DMS53 treated with DMSO at 0.1 percent for 48 hours (cell line): Measurements from ENCODE around the gene C17orf58.
"Not testable (repeated sequence)": the region's sequence is repeated elsewhere in the genome, so short reads cannot be mapped to it uniquely, and the experiment has no call there.

ENCODE experiments used
- DNase-seq: peaks from one replicate; lab custom pipeline; 2025; ENCODE audit not compliant: unreplicated experiment; lab: John Stamatoyannopoulos, UW

The C17orf58 gene

DNA sequence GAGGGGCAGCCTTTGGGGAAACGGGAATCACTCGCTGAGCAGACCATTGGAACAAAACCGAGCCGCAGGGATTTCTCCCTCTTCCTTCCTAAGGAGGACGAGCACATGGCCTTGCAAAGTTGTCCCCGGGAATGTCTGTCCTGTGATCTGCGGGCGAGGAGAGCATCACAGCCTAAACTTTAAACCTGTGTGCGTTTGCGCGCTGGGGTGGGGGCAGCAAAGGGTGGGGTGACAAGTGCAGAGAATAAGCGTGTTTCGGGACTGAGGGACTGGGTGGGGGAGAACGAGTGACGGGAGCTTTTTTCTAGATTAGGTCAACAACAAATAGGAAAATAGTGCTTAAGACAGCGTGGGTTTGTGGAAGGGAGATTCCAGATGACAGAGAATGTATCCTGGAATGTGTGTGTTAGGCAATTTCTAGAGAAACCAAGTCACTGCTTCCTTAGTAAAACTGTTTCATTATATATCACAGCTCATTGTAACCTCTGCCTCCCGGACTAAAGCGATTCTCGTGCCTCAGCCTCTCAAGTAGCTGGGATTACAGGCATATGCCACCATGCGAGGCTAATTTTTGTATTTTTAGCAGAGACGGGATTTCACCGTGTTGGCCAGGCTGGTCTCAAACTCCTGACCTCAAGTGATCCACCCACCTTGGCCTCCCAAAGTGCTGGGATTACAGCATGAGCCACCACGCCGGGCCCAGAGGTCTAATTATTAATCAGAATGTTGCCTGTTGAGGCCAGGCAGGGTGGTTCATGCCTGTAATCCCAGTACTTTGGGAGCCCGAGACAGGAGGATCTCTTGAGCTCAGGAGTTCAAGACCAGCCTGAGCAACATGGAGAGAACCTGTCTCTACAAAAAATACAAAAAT lies at the start of gene C17orf58:
Gene C17orf58, minus strand, starts transcription at position 169 of the 871 bp plus-strand sequence. CDS start 271 bp downstream, outside the sequence.
- DNase-seq: not testable (repeated sequence)

DNA sequence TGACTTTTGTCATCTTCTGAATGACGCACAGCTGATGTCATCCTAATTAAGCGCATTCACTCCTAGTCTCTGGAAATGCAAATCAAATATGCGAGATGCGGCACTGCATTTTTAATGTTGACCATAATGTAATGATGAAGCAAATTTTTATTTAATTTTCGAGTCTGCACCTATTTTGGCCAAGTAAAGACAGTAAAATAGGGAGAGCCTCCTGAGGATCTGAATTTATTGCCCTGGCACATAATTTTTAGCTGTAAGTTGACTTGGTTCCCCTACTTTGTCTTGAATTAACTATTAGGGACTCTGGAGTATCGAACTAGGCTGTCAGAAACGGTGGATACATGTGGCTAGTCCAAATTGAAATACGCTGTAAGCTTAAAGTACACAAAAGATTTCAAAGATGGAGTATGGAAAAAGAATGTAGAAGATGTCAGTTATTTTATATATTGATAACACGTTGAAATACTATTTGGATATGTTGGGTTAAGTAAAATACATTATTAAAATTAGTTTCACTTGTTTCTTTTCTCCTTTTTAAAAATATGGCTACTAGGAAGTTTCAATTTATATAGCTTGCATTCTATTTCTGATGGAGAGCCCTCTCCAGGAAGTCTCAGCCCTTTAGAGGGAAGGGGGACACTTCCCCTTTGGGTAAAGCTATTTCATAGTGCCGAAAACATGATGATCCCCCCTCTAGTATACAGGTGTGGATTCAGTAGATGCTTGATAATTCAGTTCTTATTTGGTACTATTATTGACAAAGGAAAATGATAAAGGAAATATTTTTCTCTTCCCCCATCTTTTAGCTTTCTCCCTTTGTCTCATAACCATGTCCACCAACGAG lies 40.3 kb upstream of the C17orf58 start:
- no peak for DNase-seq

DNA sequence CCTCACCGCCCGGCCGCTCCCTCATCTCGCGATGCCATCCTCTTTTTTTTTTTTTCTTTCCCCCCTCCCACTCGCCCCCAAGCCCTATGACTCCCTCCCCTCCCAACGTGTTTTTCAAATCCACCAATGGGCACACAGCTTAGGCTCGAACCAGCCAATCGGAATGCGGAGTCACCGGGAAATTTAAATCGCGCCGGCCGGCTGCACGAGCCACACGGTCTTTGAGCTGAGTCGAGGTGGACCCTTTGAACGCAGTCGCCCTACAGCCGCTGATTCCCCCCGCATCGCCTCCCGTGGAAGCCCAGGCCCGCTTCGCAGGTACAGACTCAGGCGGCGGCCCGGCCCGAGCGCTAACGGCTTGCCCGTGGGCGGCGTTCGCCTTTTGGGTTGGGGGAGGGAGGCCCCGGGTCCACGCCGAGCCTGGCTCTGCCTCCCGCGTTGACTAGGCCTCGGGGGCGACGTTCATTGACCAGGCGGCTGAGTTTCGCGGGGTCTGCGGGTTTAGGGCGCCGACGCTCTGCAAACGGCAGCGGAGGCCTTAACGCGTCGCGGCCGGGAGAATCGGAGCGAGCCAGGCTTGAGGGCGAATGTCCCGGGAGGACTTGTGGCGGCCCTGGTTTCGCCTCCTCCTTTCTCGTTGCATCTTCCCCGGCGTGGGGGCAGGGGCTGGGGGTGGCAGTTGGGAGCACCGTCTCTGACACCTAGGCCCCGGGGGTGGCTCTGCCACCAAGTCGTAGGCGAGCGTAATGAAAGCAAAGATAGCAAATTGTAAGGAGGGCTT lies 39.4 kb upstream of the C17orf58 start, which contains the start of gene KPNA2:
Gene KPNA2, plus strand, starts transcription at position 213 of the 781 bp plus-strand sequence. CDS start 1,398 bp downstream, outside the sequence.
- DNase-seq: peak; percentile 98

DNA sequence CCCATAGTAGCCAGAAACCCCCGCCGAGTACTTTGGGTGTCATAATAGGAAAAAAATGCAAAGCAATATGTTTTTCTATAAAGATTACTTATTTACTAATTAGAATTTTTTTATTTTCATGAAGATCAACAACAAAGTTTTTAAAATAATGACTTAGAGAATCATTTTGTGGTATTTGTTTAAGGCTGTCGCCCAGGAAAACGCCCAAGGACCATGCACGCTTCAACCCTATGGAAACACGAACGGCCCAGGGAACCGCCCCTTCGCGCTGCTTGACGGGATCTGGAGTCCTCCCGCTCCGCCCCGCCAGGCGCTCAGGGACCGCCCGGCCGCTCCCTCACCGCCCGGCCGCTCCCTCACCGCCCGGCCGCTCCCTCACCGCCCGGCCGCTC lies 38.9 kb upstream of the C17orf58 start:
- DNase-seq: peak; percentile 98

DNA sequence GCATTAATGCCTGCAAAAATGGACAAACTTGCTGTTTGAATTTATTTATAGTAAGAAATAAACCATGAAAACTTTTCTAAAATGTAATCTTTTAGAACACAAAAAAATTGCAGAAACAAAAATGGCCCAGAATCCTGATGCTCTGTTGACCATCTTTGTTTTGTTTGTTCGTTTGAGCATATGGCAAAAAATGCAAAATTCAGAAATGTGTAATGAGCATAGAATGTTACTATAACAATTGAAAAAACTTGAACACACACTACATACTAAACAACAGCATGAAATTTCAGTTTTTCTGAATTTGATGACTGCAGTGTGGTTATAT lies 38.1 kb upstream of the C17orf58 start:
- no peak for DNase-seq

DNA sequence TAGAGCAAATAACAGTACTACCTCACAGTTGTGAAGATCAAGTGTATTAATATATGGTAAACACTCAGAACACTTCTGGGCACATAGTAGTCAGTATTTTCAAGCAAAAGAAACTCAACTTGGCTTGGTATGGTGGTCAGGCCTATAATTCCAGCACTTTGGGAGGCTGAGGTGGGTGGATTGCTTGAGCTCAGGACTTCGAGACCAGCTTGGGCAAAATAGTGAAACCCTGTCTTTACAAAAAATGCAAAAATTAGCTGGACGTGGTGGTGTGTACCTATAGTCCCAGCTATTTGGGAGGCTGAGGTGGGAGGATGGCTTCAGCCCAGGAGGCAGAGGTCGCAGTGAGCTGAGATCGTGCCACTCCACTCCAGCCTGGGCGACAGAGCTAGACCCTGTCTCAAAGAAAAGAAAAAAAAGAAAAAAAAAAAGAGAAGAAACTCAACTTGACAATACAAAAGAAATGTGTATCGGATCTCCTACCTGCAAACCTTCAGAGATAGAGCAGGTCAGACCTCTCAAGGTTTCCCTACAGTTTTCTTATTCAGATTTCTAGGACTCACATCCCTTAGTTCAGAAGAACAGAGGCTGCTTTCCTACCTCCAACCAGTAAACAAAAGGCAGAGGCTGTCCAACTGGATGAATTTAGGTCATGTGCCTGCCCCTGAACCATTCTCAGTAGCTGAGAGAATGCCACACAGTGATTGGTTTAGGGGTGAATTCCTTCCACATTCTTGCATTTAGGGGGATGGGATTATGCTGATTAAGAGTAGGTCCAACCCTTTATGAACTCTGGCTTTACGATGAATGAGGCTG lies 37.6 kb upstream of the C17orf58 start:
- peak; percentile 13 for DNase-seq

DNA sequence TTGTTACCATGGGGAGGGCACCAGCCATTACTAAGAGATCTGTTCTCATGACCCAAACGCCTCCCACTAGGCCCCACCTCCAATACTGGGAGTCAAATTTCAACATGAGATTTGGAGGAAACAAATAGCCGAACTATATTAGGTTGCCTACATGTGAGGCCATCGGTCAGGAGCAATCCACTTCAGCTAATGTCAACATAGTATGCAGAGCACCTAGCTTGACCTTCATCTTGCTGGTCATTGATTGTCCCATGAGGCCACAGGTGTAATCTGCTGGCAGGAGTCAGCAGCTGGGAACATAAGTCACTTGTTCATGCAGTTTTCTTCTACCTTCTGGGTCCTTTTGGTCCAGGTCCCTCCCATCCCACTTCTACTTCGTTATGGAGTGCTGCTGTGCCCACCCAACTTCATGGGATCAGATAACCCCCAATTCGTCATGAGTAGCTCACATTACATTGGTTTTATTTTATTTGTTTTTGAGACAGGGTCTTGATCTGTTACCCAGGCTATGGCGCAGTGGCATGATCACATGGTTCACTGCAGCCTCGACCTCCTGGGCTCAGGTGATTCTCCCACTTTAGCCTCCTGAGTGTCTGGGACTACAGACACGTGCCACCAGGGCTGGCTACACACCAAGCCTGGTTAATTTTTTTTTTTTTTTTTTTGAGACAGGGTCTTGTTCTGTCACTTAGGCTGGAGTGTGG lies 33.4 kb upstream of the C17orf58 start:
- DNase-seq: peak; percentile 41

DNA sequence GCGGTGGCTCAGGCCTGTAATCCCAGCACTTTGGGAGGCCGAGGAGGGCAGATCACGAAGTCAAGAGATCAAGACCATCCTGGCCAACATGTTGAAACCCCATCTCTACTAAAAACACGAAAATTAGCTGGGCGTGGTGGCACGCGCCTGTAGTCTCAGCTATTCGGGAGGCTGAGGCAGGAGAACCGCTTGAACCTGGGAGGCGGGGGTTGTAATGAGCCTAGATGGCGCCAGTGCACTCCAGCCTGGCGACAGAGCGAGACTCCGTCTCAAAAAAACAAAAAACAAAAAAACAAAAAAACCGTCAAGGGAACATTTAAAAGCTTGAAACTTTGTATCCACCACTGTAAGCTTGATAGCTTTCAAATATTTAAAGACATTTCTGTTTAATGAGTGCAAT lies 26.3 kb upstream of the C17orf58 start:
- DNase-seq: not testable (repeated sequence)

DNA sequence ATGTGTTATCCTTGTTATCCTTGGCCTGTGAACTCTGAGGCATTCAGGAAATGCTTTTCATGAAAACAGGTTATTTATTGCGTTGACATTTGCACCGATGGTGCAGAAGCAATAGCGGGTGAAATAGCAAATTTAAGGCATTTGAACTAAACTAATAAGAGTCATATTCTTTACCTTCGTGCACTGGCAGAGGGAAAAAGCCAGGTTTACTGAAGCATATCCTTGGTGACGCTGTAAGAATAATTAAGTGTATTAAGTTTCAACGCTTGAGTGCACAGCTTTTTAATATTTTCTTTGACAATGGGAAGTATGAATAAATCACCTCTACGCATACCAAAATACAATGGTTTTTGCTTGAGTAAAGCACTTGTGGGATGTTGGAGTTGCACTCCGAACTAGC lies 25.7 kb upstream of the C17orf58 start:
- DNase-seq: no peak

DNA sequence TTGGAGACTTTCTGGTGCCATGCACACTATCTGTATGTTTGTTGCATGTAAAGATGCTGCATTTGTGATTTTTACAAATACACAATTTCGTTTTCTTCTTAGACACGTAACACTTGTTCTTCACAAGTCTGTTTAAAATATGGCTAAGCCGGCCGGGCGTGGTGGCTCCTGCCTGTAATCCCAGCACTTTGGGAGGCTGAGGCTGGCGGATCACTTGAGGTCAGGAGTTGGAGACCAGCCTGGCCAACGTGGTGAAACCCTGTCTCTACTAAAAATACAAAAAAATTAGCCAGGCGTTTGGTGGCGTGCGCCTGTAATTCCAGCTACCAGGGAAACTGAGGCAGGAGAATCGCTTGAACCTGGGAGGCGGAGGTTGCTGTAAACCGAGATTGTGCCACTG lies 24.5 kb upstream of the C17orf58 start:
- not testable (repeated sequence) for DNase-seq

DNA sequence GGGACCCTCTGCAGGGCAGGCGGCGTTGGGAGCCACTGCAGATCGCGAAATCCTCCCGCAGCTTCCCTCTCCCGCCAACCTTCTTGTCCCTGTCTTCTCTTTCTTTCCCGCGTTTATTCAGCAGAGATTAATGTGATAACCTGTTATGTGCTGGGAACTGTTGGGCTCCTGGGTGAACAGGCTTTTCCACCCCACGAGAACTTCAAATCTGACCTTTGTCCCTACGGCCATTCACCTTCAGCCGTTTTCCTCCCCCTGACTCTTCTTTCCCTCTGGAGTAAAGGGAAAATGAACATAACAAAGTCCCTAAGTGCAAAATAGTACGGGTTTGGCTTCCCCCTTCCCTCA lies 24.1 kb upstream of the C17orf58 start:
- peak; percentile 58 for DNase-seq

DNA sequence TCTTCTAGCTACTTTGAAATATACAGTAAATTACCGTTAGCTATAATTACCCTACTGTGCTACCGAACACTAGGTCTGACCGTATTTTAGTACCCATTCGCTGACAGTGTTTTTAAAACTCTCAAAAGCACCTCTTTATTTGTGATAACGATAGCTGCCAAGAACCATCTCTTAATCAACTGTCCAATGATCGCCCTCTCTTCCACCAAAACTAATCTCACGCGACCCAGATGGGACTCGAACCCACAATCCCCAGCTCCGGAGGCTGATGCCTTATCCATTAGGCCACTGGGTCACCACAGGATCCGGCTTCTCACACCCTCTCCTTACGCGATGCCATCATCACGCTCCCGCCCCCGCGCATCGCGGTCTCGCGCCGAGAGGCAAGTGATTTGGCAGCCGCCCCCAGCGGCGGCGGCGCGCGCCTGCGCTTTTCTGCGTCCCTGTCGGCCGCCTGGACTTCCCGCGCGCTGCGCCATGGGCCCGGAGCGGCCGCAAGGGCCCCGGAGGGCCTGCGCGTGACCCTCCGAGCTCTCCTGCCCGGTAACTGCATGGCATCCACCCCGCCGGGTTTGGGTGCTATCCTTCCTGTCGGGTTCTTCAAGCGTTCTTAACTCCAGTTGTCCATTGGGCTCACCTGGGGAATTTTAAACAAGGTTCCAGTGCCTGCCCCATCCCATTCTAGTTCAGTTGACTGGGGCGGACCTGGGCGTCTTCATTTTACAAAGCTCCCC lies 23.6 kb upstream of the C17orf58 start:
- peak; percentile 87 for DNase-seq

DNA sequence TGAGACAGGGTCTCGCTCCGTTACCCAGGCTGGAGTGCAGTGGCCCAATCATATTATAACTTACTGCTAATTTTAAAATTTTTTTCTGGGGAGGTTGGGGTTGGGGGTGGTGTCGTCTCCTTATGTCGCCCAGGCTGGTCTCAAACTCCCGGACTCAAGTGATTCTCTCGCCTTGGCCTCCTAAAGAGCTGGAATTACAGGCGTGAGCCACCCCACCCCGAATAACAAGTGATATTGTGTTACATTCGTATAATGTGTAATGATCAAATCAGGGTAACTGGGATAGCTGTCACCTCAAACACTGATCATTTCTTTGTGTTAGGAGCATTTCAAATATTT lies 23.0 kb upstream of the C17orf58 start:
- DNase-seq: no peak

DNA sequence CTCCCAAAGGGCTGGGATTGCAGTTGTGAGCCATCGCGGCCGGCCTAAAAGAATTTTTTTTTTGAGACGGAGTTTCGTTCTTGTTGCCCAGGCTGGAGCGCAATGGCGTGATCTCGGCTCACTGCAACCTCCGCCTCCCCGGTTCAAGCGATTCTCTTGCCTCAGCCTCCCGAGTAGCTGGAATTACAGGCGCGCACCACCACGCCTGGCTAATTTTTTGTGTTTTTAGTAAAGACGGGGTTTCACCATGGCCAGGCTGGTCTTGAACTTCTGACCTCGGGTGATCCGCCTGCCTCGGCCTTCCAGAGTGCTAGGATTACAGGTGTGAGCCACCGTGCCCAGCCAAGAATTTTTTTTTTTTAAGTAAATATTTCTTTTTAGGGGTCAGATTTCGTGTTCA lies 22.2 kb upstream of the C17orf58 start:
- DNase-seq: not testable (repeated sequence)

DNA sequence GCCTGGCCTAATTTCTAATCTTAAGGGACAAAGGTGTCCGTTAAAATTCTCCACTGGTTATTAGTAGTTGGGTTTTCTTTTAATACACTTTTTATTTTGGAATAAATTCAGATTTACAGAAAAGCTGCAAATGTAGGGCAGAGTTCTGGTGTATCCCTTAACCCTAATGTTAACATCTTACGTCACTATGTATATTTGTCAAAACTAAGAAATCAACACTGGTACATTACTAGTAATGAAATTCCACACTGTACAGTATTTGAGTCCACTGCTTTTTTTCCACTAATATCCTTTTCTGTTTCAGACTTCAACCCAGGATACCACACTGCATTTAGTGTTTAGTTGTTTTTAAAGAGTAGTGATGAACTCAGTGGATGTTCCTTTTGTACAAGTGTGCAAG lies 20.6 kb upstream of the C17orf58 start:
- no peak for DNase-seq

DNA sequence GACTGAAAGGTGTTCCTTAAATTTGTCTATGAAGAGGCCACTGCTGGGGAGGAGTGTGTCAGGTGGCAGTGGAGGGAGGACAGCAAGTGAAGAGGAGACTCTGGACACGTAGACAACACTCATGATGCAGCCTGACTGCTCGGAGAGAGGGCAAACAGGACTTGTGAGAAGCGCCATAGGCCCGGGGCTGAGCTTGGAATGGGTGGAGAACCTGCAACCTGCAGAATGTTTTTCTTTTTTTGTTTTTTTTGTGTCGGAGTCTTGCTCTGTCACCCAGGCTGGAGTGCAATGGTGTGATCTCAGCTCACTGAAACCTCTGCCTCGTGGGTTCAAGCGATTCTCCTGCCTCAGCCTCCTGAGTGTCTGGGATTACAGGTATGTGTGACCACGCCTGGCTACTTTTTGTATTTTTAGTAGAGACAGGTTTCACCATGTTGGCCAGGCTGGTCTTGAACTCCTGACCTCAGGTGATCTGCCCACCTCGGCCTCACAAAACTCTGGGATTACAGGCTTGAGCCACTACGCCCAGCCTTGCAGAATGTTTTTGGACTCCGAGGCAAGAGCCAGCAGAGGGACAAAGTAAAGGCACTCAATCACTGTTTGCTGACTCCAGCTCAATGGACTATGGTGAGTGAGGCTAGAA lies 18.9 kb upstream of the C17orf58 start:
- DNase-seq: no peak

DNA sequence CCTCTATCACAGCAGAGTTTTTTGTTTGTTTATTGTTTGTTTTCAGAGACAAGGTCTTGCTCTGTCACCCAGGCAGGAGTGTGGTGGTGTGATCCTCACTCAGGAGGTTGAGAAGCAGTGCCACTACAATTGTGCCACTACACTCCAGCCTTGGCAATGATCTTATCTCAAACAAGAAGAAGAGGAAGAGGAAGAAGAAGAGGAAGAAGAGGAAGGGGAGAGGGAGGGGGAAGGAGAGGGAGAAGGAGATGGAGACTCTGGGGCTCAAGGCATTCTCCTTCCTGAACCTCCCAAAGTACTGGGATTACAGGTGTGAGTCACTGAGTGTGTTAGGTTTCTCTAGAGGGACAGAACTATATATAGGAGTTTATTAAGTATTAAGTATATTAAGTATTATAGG lies 17.1 kb upstream of the C17orf58 start:
- DNase-seq: no peak

DNA sequence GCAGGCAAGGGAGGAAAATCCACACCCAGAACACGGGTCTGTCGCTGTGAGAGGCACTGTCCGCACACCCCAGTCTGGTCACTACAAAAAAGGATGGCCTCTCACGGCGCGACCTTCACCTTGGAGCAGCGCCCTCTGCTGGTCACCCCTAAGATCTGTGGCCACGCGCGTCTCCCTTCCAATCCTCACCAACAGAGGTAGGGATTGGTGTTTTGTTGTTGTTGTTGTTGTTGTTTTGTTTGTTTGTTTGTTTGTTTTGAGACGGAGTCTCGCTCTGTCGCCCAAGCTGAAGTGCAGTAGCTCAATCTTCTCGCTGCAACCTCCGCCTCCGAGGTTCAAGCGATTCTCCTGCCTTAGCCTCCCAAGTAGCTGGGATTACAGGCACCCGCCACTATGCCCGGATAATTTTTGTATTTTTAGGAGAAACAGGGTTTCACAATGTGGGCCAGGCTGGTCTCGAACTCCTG lies 15.0 kb upstream of the C17orf58 start:
- DNase-seq: peak; percentile 50

DNA sequence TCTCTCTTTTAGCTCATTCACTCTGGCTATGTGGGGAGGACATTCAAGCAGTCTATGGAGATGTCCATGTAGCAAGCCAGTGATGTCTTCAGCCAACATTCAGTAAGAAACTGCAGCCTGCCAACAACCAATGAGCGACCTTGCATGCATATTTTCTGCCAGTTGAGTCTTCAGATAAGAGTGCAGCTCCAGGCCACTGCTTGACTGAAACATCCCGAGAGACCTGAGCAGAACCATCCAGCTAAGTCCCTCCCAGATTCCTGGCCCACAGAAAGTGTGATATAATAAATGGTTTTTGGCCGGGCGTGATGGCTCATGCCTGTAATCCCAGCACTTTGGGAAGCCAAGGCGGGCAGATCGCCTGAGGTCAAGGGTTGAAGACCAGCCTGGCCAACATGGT lies 10.5 kb upstream of the C17orf58 start:
- no peak for DNase-seq
